HAP-1 (cell line): ENCODE data around the gene DMRT3.
"Not testable (repeated sequence)": the region's sequence is repeated elsewhere in the genome, so short reads cannot be mapped to it uniquely, and the experiment has no call there.

Source experiments
- DNase-seq, 2 experiments: peaks; one replicate each; pipeline ENCODE4 v3.0.0-alpha.2; 2016 to 2020; ENCODE audit warnings: low spot score in 2 of 2
- H3K27me3 ChIP-seq: fragments of 250-450 bp; sonication (Bioruptor Pico); 2 replicates; pipeline ENCODE4 v1.5.1; 2020; ENCODE audit warnings: low read depth, mild to moderate bottlenecking, moderate library complexity
- H3K36me3 ChIP-seq: fragments of 250-450 bp; sonication (Bioruptor Pico); replicated peaks from 2 replicates; pipeline ENCODE4 v1.5.1; 2020; ENCODE audit warnings: mild to moderate bottlenecking
- H3K4me1 ChIP-seq: fragments of 250-450 bp; sonication (Bioruptor Pico); 2 replicates; pipeline ENCODE4 v1.5.1; 2020; ENCODE audit warnings: mild to moderate bottlenecking
- H3K4me3 ChIP-seq: fragments of 250-450 bp; sonication (Bioruptor Pico); 2 replicates; pipeline ENCODE4 v1.5.1; 2020; ENCODE audit warnings: mild to moderate bottlenecking, moderate library complexity
- H3K9me3 ChIP-seq: fragments of 250-450 bp; sonication (Bioruptor Pico); 2 replicates; pipeline ENCODE4 v1.5.1; 2020; ENCODE audit warnings: mild to moderate bottlenecking, moderate library complexity
- in situ Hi-C: fragments of 300-500 bp; cut with MboI; formaldehyde crosslinking; loops from 3 replicates; pipeline ENCODE4 v1.14.3; 2020; ENCODE audit warnings: low sequenced_read_pairs, inconsistent platforms, mixed read lengths

Gene DMRT3

GRCh38 chr9:974996-975739, 1.3 kb upstream of the DMRT3 start:
- no peak for DNase-seq
- Histone ChIP-seq H3K4me1 (no peaks in the 10 kb centered on the region), H3K9me3 (no peaks in the 10 kb centered on the region), H3K4me3 (no peak overlapping the region), H3K36me3 (no peaks in the 10 kb centered on the region), H3K27me3 (peaks cover 7% of the 10 kb centered on the region; the same call in 1 of the 2 replicates)
- in situ Hi-C loops: no loop called here

GRCh38 chr9:975740-976257, 656 bp upstream of the DMRT3 start:
- Histone ChIP-seq H3K4me1 (no peaks in the 10 kb centered on the region), H3K9me3 (no peaks in the 10 kb centered on the region), H3K36me3 (no peaks in the 10 kb centered on the region), H3K4me3 (peak overlapping the region; percentile 36), H3K27me3 (peaks cover 7% of the 10 kb centered on the region; the same call in 1 of the 2 replicates)
- in situ Hi-C loops: no loop called here
- DNase-seq: no peak

- Histone ChIP-seq H3K36me3 (no peaks in the 10 kb centered on the region), H3K4me3 (peak overlapping the region; percentile 36), H3K4me1 (no peaks in the 10 kb centered on the region), H3K9me3 (no peaks in the 10 kb centered on the region), H3K27me3 (peaks cover 7% of the 10 kb centered on the region; the same call in 1 of the 2 replicates)
- in situ Hi-C loops: no loop called here
- DNase-seq: no peak
These were observed 735 bp downstream of the DMRT3 start for GRCh38 chr9:976943-977837.

- Histone ChIP-seq H3K4me1 (no peaks in the 10 kb centered on the region), H3K4me3 (peak overlapping the region; percentile 36), H3K36me3 (no peaks in the 10 kb centered on the region), H3K9me3 (no peaks in the 10 kb centered on the region), H3K27me3 (peaks cover 9% of the 10 kb centered on the region)
- DNase-seq: no peak
- in situ Hi-C loops: no loop called here
These were observed 1.7 kb downstream of the DMRT3 start for GRCh38 chr9:977838-978830.

GRCh38 chr9:979983-980382, 3.5 kb downstream of the DMRT3 start:
- Histone ChIP-seq H3K36me3 (no peaks in the 10 kb centered on the region), H3K4me3 (no peak overlapping the region), H3K4me1 (no peaks in the 10 kb centered on the region), H3K9me3 (no peaks in the 10 kb centered on the region), H3K27me3 (peaks cover 11% of the 10 kb centered on the region)
- in situ Hi-C loops: no loop called here
- no peak for DNase-seq

- H3K9me3 ChIP-seq: no peaks in the 10 kb centered on the region
- DNase-seq: no peak
- no peaks in the 10 kb centered on the region for H3K36me3 ChIP-seq
- H3K27me3 ChIP-seq: peaks cover 11% of the 10 kb centered on the region
- H3K4me1 ChIP-seq: no peaks in the 10 kb centered on the region
- in situ Hi-C loops: no loop called here
- no peak overlapping the region for H3K4me3 ChIP-seq
These were observed 4.2 kb downstream of the DMRT3 start for GRCh38 chr9:980640-981039.

- in situ Hi-C loops: no loop called here
- Histone ChIP-seq H3K36me3 (no peaks in the 10 kb centered on the region), H3K4me3 (no peak overlapping the region), H3K9me3 (no peaks in the 10 kb centered on the region), H3K4me1 (no peaks in the 10 kb centered on the region), H3K27me3 (peaks cover 11% of the 10 kb centered on the region)
- DNase-seq: no peak
These were observed 5.0 kb downstream of the DMRT3 start for GRCh38 chr9:981491-981898.

- no peaks in the 10 kb centered on the region for H3K4me1 ChIP-seq
- DNase-seq: no peak
- no peak overlapping the region for H3K4me3 ChIP-seq
- H3K27me3 ChIP-seq: peaks cover 8% of the 10 kb centered on the region
- no peaks in the 10 kb centered on the region for H3K9me3 ChIP-seq
- in situ Hi-C loops: no loop called here
- H3K36me3 ChIP-seq: no peaks in the 10 kb centered on the region
These were observed 6.2 kb downstream of the DMRT3 start for GRCh38 chr9:982394-983230.

GRCh38 chr9:994005-994404, 17.6 kb downstream of the DMRT3 start:
- Histone ChIP-seq H3K4me1 (no peaks in the 10 kb centered on the region), H3K9me3 (peaks cover 11% of the 10 kb centered on the region), H3K4me3 (no peak overlapping the region), H3K36me3 (no peaks in the 10 kb centered on the region), H3K27me3 (no peaks in the 10 kb centered on the region)
- in situ Hi-C loops: no loop called here
- DNase-seq: no peak

- Histone ChIP-seq H3K9me3 (peaks cover 17% of the 10 kb centered on the region), H3K4me3 (no peak overlapping the region), H3K4me1 (no peaks in the 10 kb centered on the region), H3K27me3 (no peaks in the 10 kb centered on the region), H3K36me3 (no peaks in the 10 kb centered on the region)
- no peak for DNase-seq
- in situ Hi-C loops: loop anchor here (5.0 kb wide), 1 partner anchor 383 kb away; no protein-coding TSS in a partner anchor
These were observed 18.7 kb downstream of the DMRT3 start for GRCh38 chr9:995192-995591.

GRCh38 chr9:995781-996180, 19.3 kb downstream of the DMRT3 start:
- no peak for DNase-seq
- in situ Hi-C loops: loop anchor here (5.0 kb wide), 1 partner anchor 383 kb away; no protein-coding TSS in a partner anchor

GRCh38 chr9:998299-999110, 22.1 kb downstream of the DMRT3 start:
- H3K36me3 ChIP-seq, H3K4me3 ChIP-seq, H3K4me1 ChIP-seq, H3K27me3 ChIP-seq: not testable (repeated sequence)
- in situ Hi-C loops: loop anchor here (5.0 kb wide), 1 partner anchor 386 kb away; no protein-coding TSS in a partner anchor
- peaks cover 17% of the 10 kb centered on the region for H3K9me3 ChIP-seq
- peak in 1 of 2 experiments; percentile 58 for DNase-seq

More at GRCh38 chr9:995781-996180, 19.3 kb downstream of the DMRT3 start:
- Histone ChIP-seq H3K9me3 (peaks cover 17% of the 10 kb centered on the region), H3K27me3 (no peaks in the 10 kb centered on the region), H3K4me3 (no peak overlapping the region), H3K36me3 (no peaks in the 10 kb centered on the region), H3K4me1 (no peaks in the 10 kb centered on the region)
